HepG2 (cell line): ENCODE results near the gene SPAG6.

Source experiments
- CTCF ChIP-seq: sonication (generic); formaldehyde crosslinking; IDR thresholded peaks from 2 replicates; pipeline ENCODE4 v1.5.0; 2020; ENCODE audit warnings: mild to moderate bottlenecking, missing genetic modification reagents, moderate library complexity
- EZH2 ChIP-seq: conservative IDR thresholded peaks from 2 replicates; pipeline ENCODE4 v1.6.1; 2012; ENCODE audit warnings: mild to moderate bottlenecking, low read depth, low read length, moderate library complexity
- FOXP4 ChIP-seq: sonication (generic); formaldehyde crosslinking; IDR thresholded peaks from 2 replicates; pipeline ENCODE4 v1.4.0; 2020; ENCODE audit warnings: missing genetic modification reagents
- MAZ ChIP-seq, 2 experiments: sonication (generic) in 1 of 2; formaldehyde crosslinking in 1 of 2; IDR thresholded peaks; 2 replicates each; pipeline versions ENCODE4 v1.5.0 to v1.6.1; 2012 to 2020; ENCODE audit warnings: low read depth in 2 of 2, mild to moderate bottlenecking in 2 of 2, borderline replicate concordance in 1 of 2, improper control_type of control experiment in 1 of 2, low read length in 1 of 2, missing genetic modification reagents in 1 of 2, moderate library complexity in 1 of 2
- MLXIP ChIP-seq: sonication (generic); formaldehyde crosslinking; IDR thresholded peaks from 2 replicates; pipeline ENCODE4 v1.9.0; 2021; ENCODE audit warnings: missing genetic modification reagents, borderline replicate concordance
- POLR2AphosphoS2 ChIP-seq: IDR thresholded peaks from 2 replicates; pipeline ENCODE4 v1.6.1; 2011; ENCODE audit warnings: low read depth, low read length, improper control_type of control experiment
- SMC3 ChIP-seq: IDR thresholded peaks from 2 replicates; pipeline ENCODE4 v1.6.1; 2011; ENCODE audit warnings: low read length, improper control_type of control experiment
- ZBTB3 ChIP-seq: sonication (generic); formaldehyde crosslinking; IDR thresholded peaks from 2 replicates; pipeline ENCODE4 v1.4.0; 2020; ENCODE audit warnings: low read depth, mild to moderate bottlenecking, moderate library complexity, missing genetic modification reagents, borderline replicate concordance
- ZNF274 ChIP-seq: sonication (generic); formaldehyde crosslinking; IDR thresholded peaks from 2 replicates; pipeline ENCODE4 v1.5.1; 2020; ENCODE audit warnings: mild to moderate bottlenecking, missing genetic modification reagents
- ZNF501 ChIP-seq: sonication (generic); formaldehyde crosslinking; IDR thresholded peaks from 2 replicates; pipeline ENCODE4 v1.5.1; 2020; ENCODE audit warnings: mild to moderate bottlenecking, moderate library complexity, missing genetic modification reagents
- ZNF558 ChIP-seq: sonication (generic); formaldehyde crosslinking; IDR thresholded peaks from 2 replicates; pipeline ENCODE4 v1.9.0; 2022; ENCODE audit warnings: mild to moderate bottlenecking, missing genetic modification reagents, borderline replicate concordance
- TF ChIP-seq, protein P1 (sequence below): IDR thresholded peaks from 2 replicates; pipeline ENCODE4 v1.6.1; 2012; ENCODE audit warnings: inconsistent platforms

DNA sequence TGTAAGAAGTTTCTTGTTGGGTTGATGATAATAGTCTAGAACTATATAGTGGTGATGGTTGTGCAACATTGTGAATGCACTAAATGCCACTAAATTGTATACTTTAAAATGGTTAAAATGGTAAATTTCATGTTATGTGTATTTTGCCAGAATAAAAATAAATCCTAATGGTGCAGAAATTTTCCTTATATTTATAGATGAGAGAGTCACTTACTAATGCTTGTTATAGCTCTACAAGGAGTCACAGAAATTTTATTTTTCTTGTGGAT is 21.1 kb downstream of the SPAG6 start:
- no peak for TF ChIP-seq ZBTB3 (CRISPR knock-in tag)
- TF ChIP-seq ZNF558 (CRISPR knock-in tag) = no peak
- TF ChIP-seq, protein P1, sequence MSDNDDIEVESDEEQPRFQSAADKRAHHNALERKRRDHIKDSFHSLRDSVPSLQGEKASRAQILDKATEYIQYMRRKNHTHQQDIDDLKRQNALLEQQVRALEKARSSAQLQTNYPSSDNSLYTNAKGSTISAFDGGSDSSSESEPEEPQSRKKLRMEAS = no peak
- TF ChIP-seq ZNF501 (CRISPR knock-in tag) = no peak
- no peak for TF ChIP-seq FOXP4
- no peak for TF ChIP-seq ZNF274 (CRISPR knock-in tag)
- TF ChIP-seq MLXIP (CRISPR knock-in tag) = no peak
- TF ChIP-seq EZH2 = no peak
- no peak for TF ChIP-seq POLR2AphosphoS2
- TF ChIP-seq CTCF (CRISPR knock-in tag) = no peak
- TF ChIP-seq MAZ (IDR thresholded peaks at IDR 0.05; ENCODE audit: borderline replicate concordance, low read depth, low read length) = no peak
- TF ChIP-seq MAZ (CRISPR knock-in tag; IDR thresholded peaks at IDR 0.05; ENCODE audit: low read depth) = no peak
- no peak for TF ChIP-seq SMC3
